GM10266 (cell line): Measurements from ENCODE around the gene TEKTIP1.

ENCODE experiments used
- DNase-seq: peaks from one replicate; pipeline ENCODE4 v3.0.0; 2012; ENCODE audit errors: extremely low spot score
- TF ChIP-seq, protein P1 (sequence below): IDR thresholded peaks from 2 replicates; pipeline ENCODE4 v1.5.1; 2012; ENCODE audit warnings: mild to moderate bottlenecking, low read depth; ENCODE audit not compliant: control insufficient read depth, insufficient read depth; ENCODE audit errors: missing control alignments

Gene TEKTIP1

DNA sequence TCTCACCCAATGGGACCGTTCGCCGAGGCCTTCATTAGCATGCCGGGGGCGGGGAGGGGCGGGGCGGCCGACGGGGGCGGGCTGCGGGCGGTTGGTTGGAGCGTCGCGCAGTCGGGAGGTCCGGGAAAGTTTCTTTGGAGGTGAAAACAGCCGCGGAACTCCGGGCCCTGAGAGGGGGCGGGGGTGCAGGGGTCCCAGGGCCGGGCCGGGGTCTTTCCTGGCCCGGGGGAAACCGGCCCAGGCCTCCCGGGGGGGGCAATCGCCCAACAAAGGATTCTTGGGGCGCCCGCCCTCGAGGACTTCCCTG is 33.8 kb downstream of the TEKTIP1 start, which contains the start of gene HMG20B:
Gene HMG20B (plus strand): TSS at position 90 of the 307 bp plus-strand sequence. CDS start 366 bp downstream, outside the sequence.
- DNase-seq = no peak
- TF ChIP-seq, protein P1, sequence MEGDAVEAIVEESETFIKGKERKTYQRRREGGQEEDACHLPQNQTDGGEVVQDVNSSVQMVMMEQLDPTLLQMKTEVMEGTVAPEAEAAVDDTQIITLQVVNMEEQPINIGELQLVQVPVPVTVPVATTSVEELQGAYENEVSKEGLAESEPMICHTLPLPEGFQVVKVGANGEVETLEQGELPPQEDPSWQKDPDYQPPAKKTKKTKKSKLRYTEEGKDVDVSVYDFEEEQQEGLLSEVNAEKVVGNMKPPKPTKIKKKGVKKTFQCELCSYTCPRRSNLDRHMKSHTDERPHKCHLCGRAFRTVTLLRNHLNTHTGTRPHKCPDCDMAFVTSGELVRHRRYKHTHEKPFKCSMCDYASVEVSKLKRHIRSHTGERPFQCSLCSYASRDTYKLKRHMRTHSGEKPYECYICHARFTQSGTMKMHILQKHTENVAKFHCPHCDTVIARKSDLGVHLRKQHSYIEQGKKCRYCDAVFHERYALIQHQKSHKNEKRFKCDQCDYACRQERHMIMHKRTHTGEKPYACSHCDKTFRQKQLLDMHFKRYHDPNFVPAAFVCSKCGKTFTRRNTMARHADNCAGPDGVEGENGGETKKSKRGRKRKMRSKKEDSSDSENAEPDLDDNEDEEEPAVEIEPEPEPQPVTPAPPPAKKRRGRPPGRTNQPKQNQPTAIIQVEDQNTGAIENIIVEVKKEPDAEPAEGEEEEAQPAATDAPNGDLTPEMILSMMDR = no peak

DNA sequence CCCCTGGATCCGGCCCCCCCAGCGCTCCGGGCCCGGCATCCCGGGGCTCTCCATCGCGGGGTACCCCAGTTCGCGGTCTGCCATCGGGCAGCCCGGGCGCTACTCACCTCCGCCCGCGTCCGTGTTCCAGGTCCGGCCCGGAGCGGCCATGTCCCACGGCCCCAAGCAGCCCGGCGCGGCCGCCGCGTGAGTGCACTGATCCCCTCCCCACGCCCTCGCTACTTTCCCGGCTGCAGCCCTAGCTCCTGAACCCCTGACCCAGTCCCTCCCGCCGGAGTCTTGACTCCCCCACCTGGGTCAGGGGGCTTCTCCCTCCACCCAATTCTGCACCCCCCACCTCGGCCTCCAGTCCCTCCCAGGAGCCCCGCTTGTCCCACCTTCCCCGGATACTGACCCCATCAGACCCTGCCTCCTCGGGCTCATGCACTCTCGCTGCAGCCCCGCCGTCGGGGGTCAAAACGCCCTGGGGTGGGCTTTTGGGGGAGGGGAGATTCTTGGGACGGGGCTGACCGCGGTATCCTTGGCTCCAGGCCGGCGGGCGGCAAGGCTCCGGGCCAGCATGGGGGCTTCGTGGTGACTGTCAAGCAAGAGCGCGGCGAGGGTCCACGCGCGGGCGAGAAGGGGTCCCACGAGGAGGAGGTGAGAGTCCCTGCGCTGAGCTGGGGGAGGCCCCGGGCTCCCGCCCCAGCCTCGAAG is 34.3 kb downstream of the TEKTIP1 start:
- no peak for DNase-seq
- TF ChIP-seq, protein P1 = no peak

DNA sequence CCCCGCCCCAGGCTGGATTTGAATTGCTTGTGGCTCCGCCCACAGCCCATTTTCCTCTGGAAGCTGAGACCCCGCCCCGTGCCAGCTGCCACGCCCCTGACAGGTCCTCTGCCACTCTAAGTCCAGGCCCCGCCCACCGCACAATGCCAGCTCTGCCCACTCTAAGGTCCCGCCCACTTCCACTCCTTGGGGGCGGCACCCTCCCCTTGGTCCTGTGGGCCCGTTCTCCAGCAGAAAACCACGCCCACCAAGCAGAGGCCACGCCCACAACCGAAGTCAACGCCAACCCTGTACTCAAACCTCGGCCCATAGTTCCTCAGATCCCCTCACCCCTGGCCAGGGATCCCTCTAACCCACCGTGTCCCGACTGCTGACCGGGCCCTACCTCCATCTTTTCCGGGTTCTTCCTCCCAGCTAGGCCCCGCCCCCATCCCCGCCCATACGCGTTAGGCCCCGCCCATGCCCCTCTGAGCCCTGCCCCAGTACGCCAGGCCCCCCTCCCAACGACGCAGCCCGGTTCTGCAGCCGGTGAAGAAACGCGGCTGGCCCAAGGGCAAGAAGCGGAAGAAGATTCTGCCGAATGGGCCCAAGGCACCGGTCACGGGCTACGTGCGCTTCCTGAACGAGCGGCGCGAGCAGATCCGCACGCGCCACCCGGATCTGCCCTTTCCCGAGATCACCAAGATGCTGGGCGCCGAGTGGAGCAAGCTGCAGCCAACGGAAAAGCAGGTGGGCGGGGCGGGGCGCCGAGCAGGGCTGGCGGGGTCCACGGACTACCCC is 35.1 kb downstream of the TEKTIP1 start:
- peak; percentile 97 for DNase-seq
- TF ChIP-seq, protein P1 = no peak

DNA sequence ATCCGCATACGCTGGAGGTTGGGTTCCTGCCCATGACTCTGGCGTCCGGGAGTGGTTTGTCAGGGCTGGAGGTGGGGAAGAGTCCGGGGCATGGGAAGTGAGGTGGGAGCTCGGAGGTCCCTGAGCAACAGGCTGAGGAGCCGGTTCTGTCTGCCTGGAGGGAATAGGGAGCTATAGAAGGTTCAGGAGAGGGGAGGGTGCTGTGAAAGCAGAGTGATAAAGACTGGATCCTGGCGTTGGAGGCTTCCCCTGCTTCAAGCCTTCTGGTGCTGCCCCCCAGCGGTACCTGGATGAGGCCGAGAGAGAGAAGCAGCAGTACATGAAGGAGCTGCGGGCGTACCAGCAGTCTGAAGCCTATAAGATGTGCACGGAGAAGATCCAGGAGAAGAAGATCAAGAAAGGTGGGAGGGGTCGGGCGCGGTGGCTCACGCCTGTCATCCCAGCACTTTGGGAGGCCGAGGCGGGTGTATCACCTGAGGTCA is 36.3 kb downstream of the TEKTIP1 start:
- DNase-seq = no peak
- TF ChIP-seq, protein P1 = no peak

DNA sequence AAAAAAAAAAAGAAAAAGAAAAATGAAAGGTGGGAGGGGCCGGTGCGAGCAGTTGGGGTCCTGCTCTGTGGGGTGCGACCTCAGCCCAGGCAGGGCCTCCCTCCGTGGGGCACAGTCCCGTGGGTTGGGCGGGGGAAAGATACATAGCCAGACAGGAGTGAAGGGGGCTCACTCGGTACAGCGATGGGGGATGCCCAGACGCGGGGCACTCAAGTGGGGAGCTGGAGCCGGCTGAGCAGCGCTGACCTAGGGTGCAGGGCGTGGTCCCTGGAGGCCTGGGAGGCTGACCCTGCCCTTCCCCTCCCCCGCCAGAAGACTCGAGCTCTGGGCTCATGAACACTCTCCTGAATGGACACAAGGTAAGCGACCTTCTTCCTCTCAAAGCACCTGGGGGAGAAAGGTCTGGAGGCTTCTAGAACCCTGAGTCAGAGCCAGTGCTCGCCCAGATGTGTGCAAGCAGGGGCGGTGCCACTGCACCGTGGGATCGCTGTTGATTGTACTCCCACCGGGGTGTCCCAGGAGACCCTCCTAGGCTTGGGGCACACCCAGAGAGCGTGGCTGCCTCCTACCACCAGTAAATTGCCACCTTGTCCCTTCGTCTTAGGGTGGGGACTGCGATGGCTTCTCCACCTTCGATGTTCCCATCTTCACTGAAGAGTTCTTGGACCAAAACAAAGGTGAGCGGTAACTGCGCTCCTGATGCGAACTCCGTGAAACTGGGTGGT is 37.1 kb downstream of the TEKTIP1 start:
- TF ChIP-seq, protein P1 = no peak
- DNase-seq = no peak

DNA sequence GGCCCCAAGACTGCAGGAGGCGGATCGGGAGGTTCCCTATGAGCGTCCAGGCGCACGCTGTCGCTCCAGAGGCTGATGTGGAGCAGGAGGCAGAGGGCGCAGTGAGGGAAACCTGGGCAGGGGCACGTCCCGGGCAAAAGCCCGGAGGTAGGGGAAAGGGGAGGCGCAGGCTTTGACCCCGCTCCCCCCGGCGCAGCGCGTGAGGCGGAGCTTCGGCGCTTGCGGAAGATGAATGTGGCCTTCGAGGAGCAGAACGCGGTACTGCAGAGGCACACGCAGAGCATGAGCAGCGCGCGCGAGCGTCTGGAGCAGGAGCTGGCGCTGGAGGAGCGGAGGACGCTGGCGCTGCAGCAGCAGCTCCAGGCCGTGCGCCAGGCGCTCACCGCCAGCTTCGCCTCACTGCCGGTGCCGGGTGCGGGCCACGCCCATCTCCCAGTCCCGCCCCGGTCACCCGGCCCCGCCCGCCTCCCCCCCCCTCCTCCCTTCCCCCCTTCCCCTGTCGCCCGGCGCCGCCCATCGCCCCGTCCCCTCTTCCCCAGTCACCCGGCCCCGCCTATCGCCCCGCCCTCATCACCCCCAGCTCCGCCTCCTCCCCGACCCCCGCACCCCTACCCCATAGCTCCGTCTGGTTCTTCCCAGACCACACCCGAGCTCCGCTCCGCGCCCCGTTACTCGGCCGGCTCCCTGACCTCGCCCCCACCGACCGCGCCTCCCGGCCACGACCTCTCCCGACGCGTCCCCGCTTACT is 37.9 kb downstream of the TEKTIP1 start:
- DNase-seq = no peak
- TF ChIP-seq, protein P1 = no peak
